Vein endothelial cell (primary cell): ENCODE data around the gene DUSP8. TPM values are rescaled to one million over a fixed set of nuclear protein-coding genes. Genes with fewer than 3 reads are reported as not detected.

Experiments used
- total RNA-seq: library from RNA; depleted of rRNA; stranded (reverse); fragments of >200 nt; gene quantifications from 2 replicates; pipeline ENCODE4 v1.2.3, GENCODE V29; 2012

DUSP8 gene, protein sequence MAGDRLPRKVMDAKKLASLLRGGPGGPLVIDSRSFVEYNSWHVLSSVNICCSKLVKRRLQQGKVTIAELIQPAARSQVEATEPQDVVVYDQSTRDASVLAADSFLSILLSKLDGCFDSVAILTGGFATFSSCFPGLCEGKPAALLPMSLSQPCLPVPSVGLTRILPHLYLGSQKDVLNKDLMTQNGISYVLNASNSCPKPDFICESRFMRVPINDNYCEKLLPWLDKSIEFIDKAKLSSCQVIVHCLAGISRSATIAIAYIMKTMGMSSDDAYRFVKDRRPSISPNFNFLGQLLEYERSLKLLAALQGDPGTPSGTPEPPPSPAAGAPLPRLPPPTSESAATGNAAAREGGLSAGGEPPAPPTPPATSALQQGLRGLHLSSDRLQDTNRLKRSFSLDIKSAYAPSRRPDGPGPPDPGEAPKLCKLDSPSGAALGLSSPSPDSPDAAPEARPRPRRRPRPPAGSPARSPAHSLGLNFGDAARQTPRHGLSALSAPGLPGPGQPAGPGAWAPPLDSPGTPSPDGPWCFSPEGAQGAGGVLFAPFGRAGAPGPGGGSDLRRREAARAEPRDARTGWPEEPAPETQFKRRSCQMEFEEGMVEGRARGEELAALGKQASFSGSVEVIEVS
- 0.57 and 1.3 TPM in 2 replicates for total RNA-seq

DNA sequence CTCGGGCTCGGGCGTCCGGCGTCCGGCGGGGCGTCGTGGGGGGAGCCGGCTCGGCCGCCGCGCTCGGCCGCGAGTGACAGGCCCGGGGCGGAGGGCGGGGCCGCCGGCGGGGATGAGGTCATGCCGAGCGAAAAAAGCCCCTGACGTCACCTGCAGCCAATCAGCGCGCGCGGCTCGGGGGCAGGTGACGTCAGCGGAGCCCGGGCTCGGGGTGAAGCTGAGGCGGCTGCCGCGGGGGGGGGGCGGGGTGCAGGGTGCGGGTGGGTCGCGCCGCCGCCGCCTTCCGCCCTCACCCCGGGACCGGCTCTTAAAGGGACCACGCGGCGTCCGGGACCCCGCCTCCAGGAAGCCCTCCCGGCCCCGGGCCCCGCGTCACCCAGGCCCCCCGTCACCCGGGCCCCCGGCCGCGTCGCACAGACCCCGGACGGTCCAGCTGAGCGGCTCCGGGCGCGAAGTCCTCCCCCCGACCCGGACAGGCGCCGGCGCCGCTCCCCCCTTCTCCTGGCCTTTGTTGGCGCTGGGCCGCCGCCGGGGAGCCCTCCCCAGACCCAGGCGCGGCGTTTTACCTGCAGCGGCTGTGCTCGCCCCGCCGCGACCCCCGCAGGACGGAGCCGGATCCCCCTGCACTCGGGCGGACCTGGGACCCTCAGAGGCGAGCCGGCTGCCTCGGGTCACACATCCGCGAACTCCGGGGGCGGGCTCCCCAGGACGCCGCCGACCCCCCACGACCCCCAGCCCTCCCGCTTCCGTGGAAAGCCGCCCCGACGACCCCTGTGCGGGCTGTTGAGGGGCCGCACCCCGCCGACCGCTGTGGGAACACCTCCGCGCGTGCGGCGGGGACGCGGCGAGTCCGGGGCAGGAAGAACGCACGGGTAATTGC, at the start of gene DUSP8:
Gene DUSP8, minus strand, starts transcription at position 75 of the 880 bp plus-strand sequence. CDS start 6,445 bp downstream, outside the sequence.

DNA sequence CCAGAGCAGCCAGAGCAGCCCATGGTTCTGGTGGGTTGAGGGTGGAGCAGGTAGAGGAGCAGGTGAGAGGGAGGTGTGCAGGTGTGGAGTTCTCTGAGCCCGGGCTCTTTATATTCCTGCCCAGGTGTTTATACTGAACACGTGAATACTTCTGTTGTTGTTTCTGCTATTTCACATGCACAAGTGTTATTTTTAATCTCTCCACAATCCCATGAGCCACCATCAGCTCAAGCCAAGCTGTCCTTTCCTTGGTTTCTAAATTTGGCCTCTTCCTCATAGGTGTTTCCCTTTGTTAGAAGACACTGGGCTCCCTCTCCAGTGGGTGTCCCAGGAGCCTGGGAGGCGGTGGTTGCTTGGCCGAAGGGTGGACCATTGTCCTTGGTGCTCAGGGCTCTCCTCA, 36.3 kb upstream of the DUSP8 start, which contains the start of gene KRTAP5-3:
Gene KRTAP5-3, minus strand, starts transcription at position 101 of the 400 bp plus-strand sequence. Its CDS starts 78 bp downstream, at position 23.

DNA sequence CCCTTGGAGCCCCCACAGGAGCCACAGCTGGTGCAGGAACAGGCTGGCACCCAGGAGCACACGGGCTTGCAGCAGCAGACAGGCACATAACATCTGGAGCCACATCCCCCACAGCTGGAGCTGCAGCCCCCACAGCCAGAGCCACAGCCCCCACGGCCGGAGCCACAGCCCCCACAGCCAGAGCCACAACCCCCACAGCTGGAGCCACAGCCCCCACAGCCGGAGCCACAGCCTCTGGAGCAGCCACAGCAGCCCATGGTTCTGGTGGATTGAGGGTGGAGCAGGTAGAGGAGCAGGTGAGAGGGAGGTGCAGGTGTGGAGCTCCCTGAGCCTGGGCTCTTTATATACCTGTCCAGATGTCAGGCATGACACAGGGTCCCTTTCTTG, 25.9 kb upstream of the DUSP8 start, which contains the start of gene KRTAP5-2:
Gene KRTAP5-2, minus strand, starts transcription at position 301 of the 387 bp plus-strand sequence. Its CDS starts 44 bp downstream, at position 257.

DNA sequence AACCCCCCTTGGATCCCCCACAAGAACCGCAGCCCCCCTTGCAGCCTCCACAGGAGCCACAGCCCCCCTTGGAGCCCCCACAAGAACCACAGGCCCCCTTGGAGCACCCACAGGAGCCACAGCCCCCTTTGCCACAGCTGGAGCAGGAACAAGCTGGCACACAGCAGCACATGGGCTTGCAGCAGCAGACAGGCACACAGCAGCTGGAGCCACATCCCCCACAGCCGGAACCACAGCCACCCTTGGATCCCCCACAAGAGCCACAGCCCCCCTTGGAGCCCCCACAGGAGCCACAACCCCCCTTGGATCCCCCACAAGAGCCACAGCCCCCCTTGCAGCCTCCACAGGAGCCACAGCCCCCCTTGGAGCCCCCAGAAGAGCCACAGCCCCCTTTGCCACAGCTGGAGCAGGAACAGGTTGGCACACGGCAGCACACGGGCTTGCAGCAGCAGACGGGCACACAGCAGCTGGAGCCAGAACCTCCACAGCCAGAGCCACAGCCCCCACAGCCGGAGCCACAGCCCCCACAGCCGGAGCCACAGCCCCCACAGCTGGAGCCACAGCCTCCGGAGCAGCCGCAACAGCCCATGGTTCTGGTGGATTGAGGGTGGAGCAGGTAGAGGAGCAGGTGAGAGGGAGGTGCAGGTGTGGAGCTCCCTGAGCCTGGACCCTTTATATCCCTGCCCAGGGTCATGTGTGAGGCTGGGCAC, 12.7 kb upstream of the DUSP8 start, which contains the start of gene KRTAP5-1:
Gene KRTAP5-1, minus strand, starts transcription at position 623 of the 710 bp plus-strand sequence. Its CDS starts 34 bp downstream, at position 589.

Other genes starting within 250 kb of the DUSP8 start
- gene BRSK2, start 182.3 kb downstream of the DUSP8 start, total RNA-seq, result 0.33 and 0.48 TPM in 2 replicates
- gene MOB2, start 85.5 kb downstream of the DUSP8 start, total RNA-seq, result 25.8 and 37.2 TPM in 2 replicates
- not detected in 2 replicates for gene KRTAP5-1, start 13.0 kb upstream of the DUSP8 start, total RNA-seq
- not detected in 2 replicates for gene KRTAP5-2, start 26.0 kb upstream of the DUSP8 start, total RNA-seq
- not detected in 2 replicates for gene KRTAP5-3, start 36.2 kb upstream of the DUSP8 start, total RNA-seq
- gene KRTAP5-4, start 49.9 kb upstream of the DUSP8 start, total RNA-seq, result not detected in 2 replicates
- gene KRTAP5-5, start 57.5 kb upstream of the DUSP8 start, total RNA-seq, result not detected in 2 replicates
- gene KRTAP5-6, start 124.9 kb upstream of the DUSP8 start, total RNA-seq, result not detected in 2 replicates
- gene IFITM10, start 178.3 kb upstream of the DUSP8 start, total RNA-seq, result 0.29 and 1.3 TPM in 2 replicates
- gene CTSD, start 191.7 kb upstream of the DUSP8 start, total RNA-seq, result 81.1 and 136 TPM in 2 replicates